Panc1 (cell line): Measurements from ENCODE around the gene EML1. TPM values are rescaled to one million over a fixed set of nuclear protein-coding genes. Genes with fewer than 3 reads are reported as not detected.

Source experiments
- ATAC-seq: fragments of 200-7000 bp; cut with Tn5 transposase; 2 replicates; pipeline ENCODE4 v1.9.1; 2020; ENCODE audit warnings: mild to moderate bottlenecking, moderate library complexity
- BruUV-seq: library from RNA; stranded (reverse); fragments of 400-500 nt; replicated peaks from 2 replicates; lab custom pipeline; 2021; lab: Mats Ljungman, UMichigan
- CTCF ChIA-PET: fragments of 300-600 bp; sonication (Branson Sonifier 250); formaldehyde crosslinking; loops from one replicate; lab custom pipeline; 2022; ENCODE audit warnings: antibody characterized with exemption; lab: Charles Lee
- POLR2A ChIA-PET: fragments of 300-600 bp; sonication (Branson Sonifier 250); formaldehyde crosslinking; loops from one replicate; lab custom pipeline; 2022; ENCODE audit warnings: antibody characterized with exemption; lab: Charles Lee
- DNase-seq: peaks from one replicate; pipeline ENCODE4 v3.0.0-alpha.2; 2010; ENCODE audit warnings: low read depth, low spot score
- H3K27ac ChIP-seq: 2 replicates; pipeline ENCODE4 v1.5.1; 2011; ENCODE audit warnings: mild to moderate bottlenecking, low read length, inconsistent platforms
- H3K27me3 ChIP-seq: fragments of 200-500 bp; sonication (Bioruptor generic); 2 replicates; pipeline ENCODE4 v1.6.0; 2014; ENCODE audit warnings: low read length, inconsistent platforms; ENCODE audit not compliant: control insufficient read depth, insufficient read depth
- H3K36me3 ChIP-seq: fragments of 200-500 bp; sonication (Bioruptor generic); 2 replicates; pipeline ENCODE4 v1.5.1; 2014; ENCODE audit warnings: inconsistent platforms, mild to moderate bottlenecking, low read length, moderate library complexity; ENCODE audit not compliant: control insufficient read depth, insufficient read depth
- H3K4me1 ChIP-seq: 2 replicates; pipeline ENCODE4 v1.5.1; 2011; ENCODE audit warnings: inconsistent platforms, mild to moderate bottlenecking, low read length, moderate library complexity; ENCODE audit not compliant: control insufficient read depth, insufficient read depth
- H3K4me3 ChIP-seq, 2 experiments: 2 replicates each; pipeline ENCODE4 v1.5.1; 2011 to 2012; ENCODE audit warnings: low read depth in 2 of 2, low read length in 2 of 2, mild to moderate bottlenecking in 2 of 2, inconsistent platforms in 1 of 2, moderate library complexity in 1 of 2
- H3K9me3 ChIP-seq: fragments of 200-500 bp; sonication (Bioruptor generic); 2 replicates; pipeline ENCODE4 v1.5.1; 2014; ENCODE audit warnings: low read depth, mild to moderate bottlenecking, inconsistent platforms, low read length, moderate library complexity; ENCODE audit not compliant: control insufficient read depth, insufficient read depth
- POLR2AphosphoS5 ChIP-seq: IDR thresholded peaks from 2 replicates; pipeline ENCODE4 v1.6.1; 2012; ENCODE audit warnings: mild to moderate bottlenecking, low read depth, low read length, moderate library complexity
- SIN3A ChIP-seq: IDR thresholded peaks from 2 replicates; pipeline ENCODE4 v1.6.1; 2012; ENCODE audit warnings: low read depth, mild to moderate bottlenecking, low read length, moderate library complexity, borderline replicate concordance; ENCODE audit not compliant: insufficient read depth
- TCF7L2 ChIP-seq: IDR thresholded peaks from 2 replicates; pipeline ENCODE4 v1.6.1; 2011; ENCODE audit warnings: mild to moderate bottlenecking, low read depth, low read length, inconsistent platforms
- in situ Hi-C: cut with HindIII; loops from 2 replicates; pipeline ENCODE4 v1.10.0; 2016; ENCODE audit warnings: low sequenced_read_pairs, low pct_unique_long_range_greater_than_20kb
- intact Hi-C: fragments of 100-400 bp; cut with micrococcal nuclease; formaldehyde crosslinking; loops from one replicate; pipeline ENCODE4 v1.10.0; 2022; ENCODE audit not compliant: unreplicated experiment
- total RNA-seq: library from RNA; stranded (reverse); gene quantifications from one replicate; pipeline ENCODE4 v1.2.1, GENCODE V29; 2021; ENCODE audit not compliant: unreplicated experiment
- TF ChIP-seq, protein P1 (sequence below): fragments of 450-650 bp; IDR thresholded peaks from 2 replicates; pipeline ENCODE4 v1.5.1; 2017; ENCODE audit warnings: mild to moderate bottlenecking
- TF ChIP-seq, protein P2 (sequence below), 2 experiments: IDR thresholded peaks; 2 replicates each; pipeline ENCODE4 v1.6.1; 2011 to 2012; ENCODE audit warnings: low read depth in 2 of 2, control low read depth in 1 of 2, low read length in 1 of 2, mild to moderate bottlenecking in 1 of 2, moderate library complexity in 1 of 2; ENCODE audit not compliant: insufficient read depth in 1 of 2

The EML1 gene
- total RNA-seq, 1 experiment from 2014 or later: 35.3 TPM

GRCh38 chr14:99875836-99876235 is 82.6 kb downstream of the EML1 start:
- ChIA-PET POLR2A (no interaction called here), CTCF (no interaction called here)
- TF ChIP-seq POLR2AphosphoS5 (no peak), TCF7L2 (no peak), SIN3A (no peak)
- TF ChIP-seq, protein P1, sequence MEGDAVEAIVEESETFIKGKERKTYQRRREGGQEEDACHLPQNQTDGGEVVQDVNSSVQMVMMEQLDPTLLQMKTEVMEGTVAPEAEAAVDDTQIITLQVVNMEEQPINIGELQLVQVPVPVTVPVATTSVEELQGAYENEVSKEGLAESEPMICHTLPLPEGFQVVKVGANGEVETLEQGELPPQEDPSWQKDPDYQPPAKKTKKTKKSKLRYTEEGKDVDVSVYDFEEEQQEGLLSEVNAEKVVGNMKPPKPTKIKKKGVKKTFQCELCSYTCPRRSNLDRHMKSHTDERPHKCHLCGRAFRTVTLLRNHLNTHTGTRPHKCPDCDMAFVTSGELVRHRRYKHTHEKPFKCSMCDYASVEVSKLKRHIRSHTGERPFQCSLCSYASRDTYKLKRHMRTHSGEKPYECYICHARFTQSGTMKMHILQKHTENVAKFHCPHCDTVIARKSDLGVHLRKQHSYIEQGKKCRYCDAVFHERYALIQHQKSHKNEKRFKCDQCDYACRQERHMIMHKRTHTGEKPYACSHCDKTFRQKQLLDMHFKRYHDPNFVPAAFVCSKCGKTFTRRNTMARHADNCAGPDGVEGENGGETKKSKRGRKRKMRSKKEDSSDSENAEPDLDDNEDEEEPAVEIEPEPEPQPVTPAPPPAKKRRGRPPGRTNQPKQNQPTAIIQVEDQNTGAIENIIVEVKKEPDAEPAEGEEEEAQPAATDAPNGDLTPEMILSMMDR: no peak
- TF ChIP-seq, protein P2, sequence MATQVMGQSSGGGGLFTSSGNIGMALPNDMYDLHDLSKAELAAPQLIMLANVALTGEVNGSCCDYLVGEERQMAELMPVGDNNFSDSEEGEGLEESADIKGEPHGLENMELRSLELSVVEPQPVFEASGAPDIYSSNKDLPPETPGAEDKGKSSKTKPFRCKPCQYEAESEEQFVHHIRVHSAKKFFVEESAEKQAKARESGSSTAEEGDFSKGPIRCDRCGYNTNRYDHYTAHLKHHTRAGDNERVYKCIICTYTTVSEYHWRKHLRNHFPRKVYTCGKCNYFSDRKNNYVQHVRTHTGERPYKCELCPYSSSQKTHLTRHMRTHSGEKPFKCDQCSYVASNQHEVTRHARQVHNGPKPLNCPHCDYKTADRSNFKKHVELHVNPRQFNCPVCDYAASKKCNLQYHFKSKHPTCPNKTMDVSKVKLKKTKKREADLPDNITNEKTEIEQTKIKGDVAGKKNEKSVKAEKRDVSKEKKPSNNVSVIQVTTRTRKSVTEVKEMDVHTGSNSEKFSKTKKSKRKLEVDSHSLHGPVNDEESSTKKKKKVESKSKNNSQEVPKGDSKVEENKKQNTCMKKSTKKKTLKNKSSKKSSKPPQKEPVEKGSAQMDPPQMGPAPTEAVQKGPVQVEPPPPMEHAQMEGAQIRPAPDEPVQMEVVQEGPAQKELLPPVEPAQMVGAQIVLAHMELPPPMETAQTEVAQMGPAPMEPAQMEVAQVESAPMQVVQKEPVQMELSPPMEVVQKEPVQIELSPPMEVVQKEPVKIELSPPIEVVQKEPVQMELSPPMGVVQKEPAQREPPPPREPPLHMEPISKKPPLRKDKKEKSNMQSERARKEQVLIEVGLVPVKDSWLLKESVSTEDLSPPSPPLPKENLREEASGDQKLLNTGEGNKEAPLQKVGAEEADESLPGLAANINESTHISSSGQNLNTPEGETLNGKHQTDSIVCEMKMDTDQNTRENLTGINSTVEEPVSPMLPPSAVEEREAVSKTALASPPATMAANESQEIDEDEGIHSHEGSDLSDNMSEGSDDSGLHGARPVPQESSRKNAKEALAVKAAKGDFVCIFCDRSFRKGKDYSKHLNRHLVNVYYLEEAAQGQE (IDR thresholded peaks at IDR 0.05; ENCODE audit: insufficient read depth in 1 of 2, low read depth in 2 of 2, low read length in 1 of 2): no peak
- no peak overlapping the region for H3K4me3 ChIP-seq
- in situ Hi-C loops: no loop called here
- no TSS peak for BruUV-seq
- DNase-seq (no peak), ATAC-seq (no peak)
- no peak overlapping the region for H3K27ac ChIP-seq
- no peaks in the 10 kb centered on the region for H3K9me3 ChIP-seq
- H3K4me1 ChIP-seq: no peaks in the 10 kb centered on the region
- H3K27me3 ChIP-seq: no peaks in the 10 kb centered on the region
- intact Hi-C loops: no loop called here
- no peaks in the 10 kb centered on the region for H3K36me3 ChIP-seq

DNA sequence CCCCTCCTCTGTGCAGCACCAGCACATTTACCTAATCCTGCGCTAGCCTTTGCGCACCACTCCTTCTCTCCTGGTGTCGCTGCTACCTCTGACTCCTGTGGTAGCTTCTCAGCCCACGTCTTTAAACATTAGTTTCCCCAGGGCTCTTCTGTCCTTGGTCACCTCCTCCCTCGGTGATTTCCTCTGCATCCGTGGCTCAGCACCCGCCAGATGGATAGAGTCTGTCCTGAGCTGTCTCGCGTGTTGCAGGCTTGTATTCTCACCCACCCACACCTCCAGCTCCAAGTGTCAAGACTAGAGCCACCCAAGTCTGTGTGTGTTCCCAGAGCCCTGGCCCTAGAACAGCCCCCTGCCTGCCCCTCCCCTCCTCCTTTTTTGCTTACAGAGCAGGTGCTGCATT is 83.2 kb downstream of the EML1 start:
- Histone ChIP-seq H3K4me1 (no peaks in the 10 kb centered on the region), H3K9me3 (no peaks in the 10 kb centered on the region), H3K27me3 (no peaks in the 10 kb centered on the region), H3K36me3 (no peaks in the 10 kb centered on the region), H3K27ac (no peak overlapping the region), H3K4me3 (no peak overlapping the region)
- ATAC-seq (no peak), DNase-seq (no peak)
- TF ChIP-seq TCF7L2 (no peak), POLR2AphosphoS5 (no peak), SIN3A (no peak)
- TF ChIP-seq, protein P1: no peak
- TF ChIP-seq, protein P2 (IDR thresholded peaks at IDR 0.05; ENCODE audit: insufficient read depth in 1 of 2, low read depth in 2 of 2, low read length in 1 of 2): no peak
- in situ Hi-C loops (no loop called here), intact Hi-C loops (no loop called here)
- POLR2A ChIA-PET: no interaction called here
- CTCF ChIA-PET: no interaction called here
- no TSS peak for BruUV-seq
